Hippocampal formation (tissue), 2 donors: ENCODE results near the gene ULBP2.
"Not testable (repeated sequence)": the region's sequence is repeated elsewhere in the genome, so short reads cannot be mapped to it uniquely, and the experiment has no call there.

Source experiments
- DNase-seq, 2 donors: peaks; one replicate each; lab custom pipeline; 2025; lab: John Stamatoyannopoulos, UW

The ULBP2 gene

DNA sequence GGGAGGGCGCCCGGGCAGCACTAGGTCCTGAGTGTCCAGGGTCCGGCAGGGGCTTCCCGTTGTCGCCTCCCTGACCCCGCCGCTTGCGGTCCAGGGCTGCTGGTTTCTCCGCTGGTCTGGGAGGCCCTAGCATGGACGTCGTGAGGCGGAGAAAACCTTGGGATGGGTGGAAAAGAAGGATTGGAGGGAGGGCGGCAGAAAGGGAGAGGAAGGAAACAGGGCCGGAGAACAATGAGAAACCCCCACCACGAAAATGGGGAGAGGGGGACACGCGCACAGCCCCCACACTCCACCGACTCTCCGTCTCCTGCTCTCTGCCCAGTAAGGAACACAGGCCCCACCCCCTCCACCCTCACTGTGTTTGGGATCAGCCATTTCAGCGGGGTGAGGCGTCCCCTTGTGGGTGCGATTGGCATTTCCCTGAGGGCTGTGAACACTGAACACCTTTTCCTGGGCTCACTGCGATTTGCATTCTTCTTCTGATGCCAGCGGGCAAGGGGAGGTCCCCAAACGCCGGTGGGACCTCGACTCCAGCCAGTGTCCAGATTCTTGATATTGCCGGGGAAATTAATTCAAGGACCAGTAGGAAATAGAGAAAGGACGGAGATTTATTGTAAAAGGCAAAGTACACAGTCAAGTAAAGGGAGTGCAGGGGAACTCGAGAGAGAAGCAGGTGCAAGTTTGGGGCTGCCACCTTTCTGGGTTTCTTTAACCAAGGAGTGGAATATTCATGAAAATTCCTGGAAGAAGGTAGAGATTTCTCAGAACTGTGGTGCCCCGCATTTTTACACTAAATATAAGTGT lies 15.6 kb upstream of the ULBP2 start:
- DNase-seq = peak; percentile 7 to 72

DNA sequence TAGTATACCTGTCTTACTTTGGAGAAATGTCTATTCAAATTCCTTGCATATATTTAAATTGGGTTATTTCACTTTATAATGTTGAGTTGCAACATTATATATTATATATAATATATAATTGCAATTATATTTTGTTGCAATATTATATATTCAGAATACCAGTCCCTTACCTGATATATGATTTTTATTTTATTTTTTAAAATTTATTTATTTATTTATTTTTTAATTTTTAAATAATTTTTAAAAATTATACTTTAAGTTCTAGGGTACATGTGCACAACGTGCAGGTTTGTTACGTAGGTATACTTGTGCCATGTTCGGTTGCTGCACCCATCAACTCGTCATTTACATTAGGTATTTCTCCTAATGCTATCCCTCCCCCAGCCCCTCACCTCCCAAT lies 14.8 kb upstream of the ULBP2 start:
- not testable (repeated sequence) for DNase-seq

DNA sequence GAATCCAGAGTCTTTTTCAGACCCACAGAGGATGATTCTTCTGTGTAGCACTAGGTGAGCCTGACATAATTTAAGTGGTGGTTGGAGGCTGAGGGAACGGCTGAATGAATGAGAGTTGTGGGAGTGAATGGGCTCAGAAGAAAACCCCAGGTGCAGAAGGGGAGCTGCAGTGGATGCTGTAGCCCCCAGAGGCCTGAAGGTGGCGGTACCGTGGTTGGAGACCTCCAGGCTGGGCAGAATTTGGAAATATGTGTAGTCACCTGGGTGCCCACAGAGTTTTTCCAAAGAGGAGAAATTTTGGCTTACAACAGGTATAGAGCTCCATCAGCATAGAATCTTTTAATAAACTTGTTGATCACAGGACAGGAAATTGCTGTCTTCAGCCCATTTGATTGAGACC lies 12.4 kb upstream of the ULBP2 start:
- no peak for DNase-seq

DNA sequence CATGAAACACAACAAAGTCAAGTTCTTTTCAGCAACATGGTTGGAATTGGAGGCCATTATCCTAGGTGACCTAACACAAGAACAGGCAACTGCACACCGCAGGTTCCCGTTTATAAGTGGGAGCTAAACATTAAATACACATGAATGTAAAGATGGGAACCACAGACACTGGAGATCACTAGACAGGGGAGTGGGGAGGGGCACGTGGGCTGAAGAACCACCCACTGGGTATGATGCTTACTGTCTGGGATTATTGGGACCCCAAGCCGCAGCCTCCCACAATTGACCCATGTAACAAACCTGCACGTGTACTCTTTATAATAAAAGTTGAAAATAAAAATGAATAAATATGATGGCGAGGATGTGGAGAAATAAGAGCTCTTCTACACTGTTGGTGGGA lies 10.3 kb upstream of the ULBP2 start:
- DNase-seq = no peak

GRCh38 chr6:149933036-149933435 lies 8.8 kb upstream of the ULBP2 start:
- no peak for DNase-seq

DNA sequence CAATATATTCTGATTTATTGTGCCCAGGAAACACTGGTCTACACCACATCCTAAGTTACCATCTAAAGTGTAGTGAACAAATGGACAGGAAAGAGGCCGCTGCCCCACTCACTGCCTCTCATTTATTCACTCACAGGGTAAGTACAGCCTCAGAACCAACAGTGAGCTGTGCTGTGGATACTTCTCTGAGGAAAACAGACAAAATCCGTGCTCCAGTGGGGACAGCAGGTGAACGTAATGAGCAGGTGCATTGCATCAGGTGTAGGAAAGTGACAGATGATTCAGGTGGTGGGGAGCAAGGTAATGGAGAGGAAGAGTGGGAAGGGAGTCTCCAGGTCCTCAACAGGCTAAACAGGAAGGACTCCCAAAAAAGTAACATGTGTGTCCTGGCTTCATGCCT lies 8.4 kb upstream of the ULBP2 start:
- DNase-seq = no peak

GRCh38 chr6:149934249-149935156 lies 7.3 kb upstream of the ULBP2 start:
- DNase-seq = peak in 1 of 2 donors; percentile 29

GRCh38 chr6:149935246-149935645 lies 6.6 kb upstream of the ULBP2 start:
- DNase-seq = no peak

- DNase-seq = no peak
Observed at GRCh38 chr6:149935668-149936067, 6.1 kb upstream of the ULBP2 start.

- no peak for DNase-seq
Observed at GRCh38 chr6:149936743-149937142, 5.1 kb upstream of the ULBP2 start.

GRCh38 chr6:149938013-149938570 lies 3.7 kb upstream of the ULBP2 start:
- DNase-seq = not testable (repeated sequence)

- no peak for DNase-seq
Observed at GRCh38 chr6:149938571-149939355, 3.1 kb upstream of the ULBP2 start.

GRCh38 chr6:149939356-149939648 lies 2.5 kb upstream of the ULBP2 start:
- DNase-seq = no peak

DNA sequence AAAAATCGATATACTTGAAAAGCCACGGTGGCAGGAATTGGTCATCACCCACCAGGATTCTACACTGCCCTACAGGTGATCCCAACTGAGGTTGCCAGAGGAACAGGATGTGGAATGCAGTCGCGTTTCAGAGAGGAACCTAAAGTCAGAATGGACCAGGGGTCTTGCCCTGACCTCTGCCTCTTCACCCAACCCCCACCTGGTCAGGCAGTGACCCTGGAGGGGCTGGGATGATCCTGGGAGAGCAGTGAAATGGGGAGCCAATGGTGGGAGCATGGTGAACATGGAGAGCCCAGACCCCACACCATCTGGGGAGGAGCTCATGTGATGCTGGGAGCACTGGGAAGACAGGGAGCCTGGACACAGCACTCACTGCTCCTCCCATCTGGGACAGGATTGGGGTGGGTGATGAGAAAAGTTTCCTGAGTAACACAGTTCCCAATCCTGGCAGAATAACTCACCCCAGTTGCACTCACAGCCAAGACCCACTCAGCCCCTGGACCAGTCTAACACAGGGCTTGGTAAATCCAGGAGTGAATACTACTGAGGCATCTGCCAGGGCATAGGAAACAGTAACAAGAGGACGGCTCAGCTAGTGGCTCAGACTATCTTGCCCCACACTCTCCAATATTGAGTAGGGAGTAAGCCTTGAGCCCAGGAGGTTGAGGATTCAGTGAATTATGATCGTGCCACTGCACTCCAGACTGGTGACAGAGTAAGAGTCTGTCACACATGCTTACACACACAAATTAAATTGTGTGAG lies 1.7 kb upstream of the ULBP2 start:
- no peak for DNase-seq

DNA sequence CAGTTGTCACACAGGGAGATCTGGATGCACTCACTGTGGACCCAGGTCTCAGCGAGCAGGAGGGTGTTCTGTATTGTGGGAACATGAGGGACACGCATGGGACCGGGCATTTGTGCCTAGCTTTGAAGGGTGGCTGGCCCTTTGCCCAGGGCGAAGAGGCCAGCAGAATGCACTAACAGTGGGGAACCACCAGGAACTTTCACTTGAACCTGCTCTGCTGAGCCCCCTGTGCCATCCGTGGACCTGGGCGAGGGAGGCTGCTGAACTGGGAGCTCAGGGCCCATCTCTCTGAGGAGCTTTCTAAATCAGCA lies 1.2 kb upstream of the ULBP2 start:
- DNase-seq = no peak

GRCh38 chr6:149942461-149942829 lies 631 bp downstream of the ULBP2 start:
- DNase-seq = no peak

DNA sequence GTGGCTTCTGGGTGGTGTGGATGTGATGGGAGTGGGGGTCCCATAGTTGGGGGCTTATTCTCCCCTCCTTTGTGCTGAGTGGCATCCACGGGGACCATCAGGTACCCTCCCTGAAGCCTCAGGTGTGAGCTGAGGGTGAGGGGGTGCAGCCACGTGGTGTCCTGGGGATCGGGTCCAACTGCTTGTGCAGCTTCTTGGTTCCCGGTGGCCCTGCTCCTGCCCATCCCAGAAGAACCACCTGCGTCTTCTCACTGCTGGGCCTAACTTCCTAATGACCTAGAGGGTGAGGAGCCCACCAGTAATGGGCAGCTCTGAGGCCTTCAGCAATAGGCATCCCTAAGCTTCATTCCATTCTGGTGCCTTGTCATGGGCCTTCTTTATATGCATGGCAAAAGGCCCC lies 1.5 kb downstream of the ULBP2 start:
- DNase-seq = not testable (repeated sequence)

DNA sequence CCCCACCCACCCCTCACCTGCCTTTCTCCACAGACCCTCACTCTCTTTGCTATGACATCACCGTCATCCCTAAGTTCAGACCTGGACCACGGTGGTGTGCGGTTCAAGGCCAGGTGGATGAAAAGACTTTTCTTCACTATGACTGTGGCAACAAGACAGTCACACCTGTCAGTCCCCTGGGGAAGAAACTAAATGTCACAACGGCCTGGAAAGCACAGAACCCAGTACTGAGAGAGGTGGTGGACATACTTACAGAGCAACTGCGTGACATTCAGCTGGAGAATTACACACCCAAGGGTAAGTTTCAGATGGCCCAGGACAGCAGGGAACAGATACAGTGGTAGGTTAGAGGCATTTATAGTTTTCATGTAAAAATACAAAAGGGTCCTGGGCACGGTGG lies 3.5 kb downstream of the ULBP2 start:
- not testable (repeated sequence) for DNase-seq

DNA sequence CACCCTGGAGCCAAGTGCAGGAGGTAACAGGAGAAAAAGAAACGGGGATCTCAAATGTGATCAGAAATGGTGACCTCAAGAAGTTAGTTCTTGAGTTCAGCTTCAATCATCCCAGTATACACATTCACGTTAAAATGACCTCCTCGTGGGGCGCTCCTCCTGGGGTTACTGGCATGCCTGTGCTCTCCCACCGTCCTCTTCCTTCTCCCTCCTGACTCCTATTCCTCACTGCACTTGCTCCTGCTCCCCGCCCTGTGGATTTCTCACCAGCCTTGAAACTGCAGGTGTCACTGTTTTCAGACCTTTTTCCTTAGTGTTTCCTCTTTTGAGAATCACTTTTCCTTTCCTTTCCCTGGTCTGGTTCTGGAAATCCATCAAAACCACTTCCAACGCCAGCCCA lies 4.8 kb downstream of the ULBP2 start:
- not testable (repeated sequence) for DNase-seq

- not testable (repeated sequence) for DNase-seq
Observed at GRCh38 chr6:149947533-149947932, 5.7 kb downstream of the ULBP2 start.

DNA sequence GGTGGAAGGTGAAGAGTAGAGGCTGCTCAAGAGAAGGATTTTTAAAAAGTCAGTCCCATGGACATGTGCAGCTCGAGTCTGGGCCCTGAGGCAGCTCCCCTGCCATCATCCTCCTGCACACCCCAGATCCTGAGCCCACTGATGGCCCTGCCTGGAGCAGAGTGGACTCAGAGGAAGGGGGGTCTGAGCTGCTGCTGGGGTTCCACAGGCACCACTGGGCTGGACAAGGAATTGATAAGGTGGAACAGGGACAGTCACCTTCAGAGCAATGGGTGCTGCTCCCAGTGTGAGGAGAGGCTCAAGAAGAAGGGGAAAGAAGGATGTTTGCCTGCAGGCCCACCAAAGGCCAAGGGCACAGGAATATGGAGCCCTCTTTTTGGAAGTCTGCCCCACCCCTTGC lies 6.2 kb downstream of the ULBP2 start:
- no peak for DNase-seq

DNA sequence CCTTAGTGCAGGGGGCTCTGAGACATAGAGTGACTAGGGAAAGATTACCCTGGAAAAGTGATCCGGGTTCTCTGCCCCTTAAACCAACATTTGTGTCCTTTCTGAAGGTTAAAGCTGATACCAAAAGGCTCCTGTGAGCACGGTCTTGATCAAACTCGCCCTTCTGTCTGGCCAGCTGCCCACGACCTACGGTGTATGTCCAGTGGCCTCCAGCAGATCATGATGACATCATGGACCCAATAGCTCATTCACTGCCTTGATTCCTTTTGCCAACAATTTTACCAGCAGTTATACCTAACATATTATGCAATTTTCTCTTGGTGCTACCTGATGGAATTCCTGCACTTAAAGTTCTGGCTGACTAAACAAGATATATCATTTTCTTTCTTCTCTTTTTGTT lies 6.8 kb downstream of the ULBP2 start:
- DNase-seq = no peak
